GM12864 (cell line): ENCODE results near the gene NFYC.

Experiments
- DNase-seq: peaks from one replicate; pipeline ENCODE4 v3.0.0-alpha.2; 2011; ENCODE audit warnings: low read depth
- H3K4me3 ChIP-seq: 2 replicates; pipeline ENCODE4 v1.5.1; 2011; ENCODE audit warnings: mild to moderate bottlenecking, low read depth, low read length, control low read depth
- CTCF ChIP-seq: IDR thresholded peaks from 2 replicates; pipeline ENCODE4 v1.5.1; 2011; ENCODE audit warnings: low read depth, mild to moderate bottlenecking, moderate library complexity, low read length, control low read depth, inconsistent platforms; ENCODE audit errors: missing control alignments

The NFYC gene

GRCh38 chr1:40734882-40735628, 43.6 kb downstream of the NFYC start:
- DNase-seq = no peak
- TF ChIP-seq CTCF = no peak
- no peak overlapping the region for H3K4me3 ChIP-seq

- DNase-seq = no peak
- no peak for TF ChIP-seq CTCF
- H3K4me3 ChIP-seq = no peak overlapping the region
Measured at GRCh38 chr1:40736085-40736531, 44.6 kb downstream of the NFYC start.

GRCh38 chr1:40738831-40739230, 47.3 kb downstream of the NFYC start:
- no peak for TF ChIP-seq CTCF

DNA sequence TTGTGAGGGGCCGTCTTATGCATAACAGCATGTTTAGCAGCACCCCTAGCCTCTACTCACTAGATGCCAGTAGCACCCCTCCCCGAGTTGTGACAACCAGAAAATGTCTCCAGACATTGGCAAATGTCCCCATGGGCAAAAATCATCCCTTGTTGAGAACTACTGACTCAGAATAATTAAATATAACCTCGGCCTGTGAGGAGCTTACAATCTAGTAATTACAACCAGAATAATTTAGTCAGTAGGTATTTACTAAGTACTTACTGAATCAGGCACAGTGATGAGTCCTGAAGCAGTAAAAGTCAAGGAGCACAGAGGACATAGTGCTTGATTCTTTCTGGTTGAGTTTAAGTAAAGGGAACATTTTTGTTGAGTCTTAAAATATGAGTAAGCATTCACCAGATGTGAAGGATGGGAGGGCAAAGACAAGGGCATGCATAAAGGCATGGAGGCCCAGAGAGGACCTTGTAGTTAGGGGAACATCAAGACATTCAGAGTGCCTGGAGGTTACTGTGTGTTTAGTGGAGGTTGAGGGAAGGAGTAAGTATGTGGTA, 48.0 kb downstream of the NFYC start:
- no peak overlapping the region for H3K4me3 ChIP-seq
- DNase-seq = no peak
- TF ChIP-seq CTCF = no peak

More at GRCh38 chr1:40738831-40739230, 47.3 kb downstream of the NFYC start:
- H3K4me3 ChIP-seq = no peak overlapping the region
- no peak for DNase-seq

GRCh38 chr1:40740039-40740996, 48.8 kb downstream of the NFYC start:
- no peak overlapping the region for H3K4me3 ChIP-seq
- no peak for TF ChIP-seq CTCF
- DNase-seq = no peak

DNA sequence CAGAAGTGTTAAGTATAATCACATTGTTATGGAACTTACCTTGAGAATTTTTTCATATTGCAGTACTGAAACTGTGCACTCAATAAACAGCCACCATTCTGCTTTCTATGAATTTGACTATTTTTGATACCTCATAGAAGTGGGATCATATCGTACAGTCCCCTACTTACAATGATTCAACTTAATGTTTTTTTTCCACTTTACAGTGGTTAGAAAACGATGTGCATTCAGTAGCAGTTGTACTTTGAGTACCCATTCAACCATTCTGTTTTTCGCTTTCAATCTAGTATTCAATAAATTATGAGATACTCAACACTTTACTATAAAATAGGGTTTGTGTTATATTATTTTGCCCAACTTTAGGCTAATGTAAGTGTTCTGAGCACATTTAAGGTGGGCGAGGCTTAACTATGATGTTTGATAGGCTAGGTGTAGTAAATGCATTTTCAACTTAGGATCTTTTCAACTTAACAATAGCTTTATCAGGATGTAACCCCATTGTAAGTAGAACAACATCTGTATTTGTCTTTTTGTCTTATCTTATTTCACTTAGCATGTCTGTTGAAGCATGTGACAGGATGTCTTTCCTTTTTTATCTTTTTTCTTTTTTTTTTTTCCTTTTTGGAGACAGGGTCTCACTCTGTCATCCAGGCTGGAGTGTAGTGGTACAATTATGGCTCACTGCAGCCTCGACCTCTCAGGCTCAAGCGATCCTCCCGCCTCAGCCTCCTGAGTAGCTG, 49.7 kb downstream of the NFYC start:
- no peak for TF ChIP-seq CTCF
- DNase-seq = no peak
- H3K4me3 ChIP-seq = no peak overlapping the region
